ENCODE data around the gene GRWD1.
"Not testable (repeated sequence)": the region's sequence is repeated elsewhere in the genome, so short reads cannot be mapped to it uniquely, and the experiment has no call there.

The GRWD1 gene

DNA sequence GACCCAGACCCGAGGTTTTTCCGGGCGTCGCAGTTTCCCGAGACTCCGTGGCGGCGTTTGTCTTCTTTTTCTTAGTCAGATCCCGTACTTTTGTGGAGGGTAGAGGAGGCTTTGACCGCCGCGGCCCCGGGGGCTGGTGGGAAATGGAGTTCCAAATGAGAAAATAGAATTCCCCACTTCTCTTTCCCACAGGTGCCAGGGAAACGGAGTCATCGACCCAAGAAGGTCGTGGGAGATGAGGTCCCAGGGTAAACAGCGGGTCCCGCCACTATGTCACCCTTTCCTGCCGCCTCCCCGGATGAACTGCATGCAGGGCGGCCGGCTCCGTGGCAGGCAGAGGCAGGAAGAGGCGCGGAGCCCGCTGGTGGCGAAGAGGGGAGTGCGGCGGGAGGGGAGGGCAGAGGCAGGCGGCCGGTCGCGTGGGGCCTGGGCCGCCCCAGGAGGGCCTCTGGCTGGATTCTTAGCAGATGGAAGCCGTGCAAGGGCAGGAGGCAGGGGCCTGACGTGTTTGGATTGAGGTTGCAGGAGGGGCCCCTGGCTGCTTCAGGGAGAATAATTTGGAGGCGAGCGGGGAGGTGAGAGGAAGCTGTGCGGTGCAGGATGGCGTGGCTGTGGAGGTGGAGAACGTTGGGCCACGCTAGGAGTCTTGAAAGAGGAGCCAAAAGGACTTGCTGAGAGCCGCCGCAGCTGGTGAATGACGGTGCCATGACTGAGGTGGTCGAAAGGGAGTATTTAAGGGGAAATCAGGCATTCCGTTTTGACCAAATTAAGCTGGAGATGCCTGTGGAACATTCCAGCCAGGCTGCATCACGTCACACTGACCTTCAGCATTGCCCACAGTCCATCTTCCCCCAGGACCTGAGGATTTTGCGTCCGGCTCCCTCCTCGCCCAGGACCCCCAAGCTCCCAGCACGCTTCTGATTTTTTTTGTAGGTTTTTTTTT, 35.0 kb downstream of the GRWD1 start:
- DNase-seq, result peak; percentile 45 to 60

DNA sequence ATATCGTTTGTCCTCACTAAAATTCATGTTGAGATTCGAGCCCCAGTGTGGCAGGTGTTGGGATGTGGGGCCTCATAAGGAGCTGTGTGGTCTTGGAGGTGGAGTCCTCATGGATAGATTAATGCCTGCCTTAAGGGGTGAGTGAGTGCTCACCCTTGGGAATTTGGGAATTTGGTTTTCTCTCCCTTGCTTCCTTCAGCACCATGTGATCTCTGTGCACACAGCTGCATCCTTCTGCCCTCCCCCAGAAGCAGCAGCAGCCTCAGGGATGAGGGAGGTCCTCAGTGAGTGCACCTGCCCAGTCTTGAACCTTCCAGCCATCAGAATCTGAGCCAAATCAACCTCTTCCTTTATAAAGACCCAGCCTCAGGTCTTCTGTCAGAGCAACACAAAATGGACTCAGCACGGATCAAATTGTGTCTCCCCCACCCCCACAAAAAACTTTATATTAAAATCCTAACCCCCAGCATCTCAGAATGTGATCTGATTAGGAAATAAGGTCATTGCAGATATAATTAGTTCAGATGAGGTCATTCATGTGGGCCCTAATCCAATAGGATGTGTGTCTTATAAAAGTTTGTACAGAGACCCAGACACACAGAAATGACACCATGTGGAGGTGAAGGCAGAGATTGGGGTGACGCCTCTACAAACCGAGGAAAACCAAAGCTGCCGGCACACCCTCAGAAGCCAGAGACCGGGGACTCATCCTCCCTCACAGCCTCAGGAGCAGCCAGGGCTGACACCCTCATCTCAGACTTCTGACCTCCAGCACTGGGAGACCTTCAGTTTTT, 36.3 kb downstream of the GRWD1 start:
- no peak for DNase-seq

DNA sequence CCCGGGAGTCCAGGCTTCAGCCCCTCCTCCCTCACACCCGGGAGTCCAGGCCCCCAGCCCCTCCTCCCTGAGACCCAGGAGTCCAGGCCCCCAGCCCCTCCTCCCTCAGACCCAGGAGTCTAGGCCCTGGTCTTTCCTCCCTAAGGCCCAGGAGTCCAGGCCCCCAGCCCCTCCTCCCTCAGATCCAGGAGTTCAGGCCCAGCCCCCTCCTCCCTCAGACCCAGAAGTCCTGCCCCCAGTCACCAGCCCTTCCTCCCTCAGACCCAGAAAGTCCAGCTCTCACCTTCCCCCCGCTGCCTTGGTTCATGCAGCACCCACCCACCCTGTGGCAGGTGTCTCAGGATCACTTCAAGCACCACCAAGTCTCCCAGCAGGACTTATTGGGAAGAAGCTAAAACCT, 37.5 kb downstream of the GRWD1 start:
- no peak for DNase-seq

DNA sequence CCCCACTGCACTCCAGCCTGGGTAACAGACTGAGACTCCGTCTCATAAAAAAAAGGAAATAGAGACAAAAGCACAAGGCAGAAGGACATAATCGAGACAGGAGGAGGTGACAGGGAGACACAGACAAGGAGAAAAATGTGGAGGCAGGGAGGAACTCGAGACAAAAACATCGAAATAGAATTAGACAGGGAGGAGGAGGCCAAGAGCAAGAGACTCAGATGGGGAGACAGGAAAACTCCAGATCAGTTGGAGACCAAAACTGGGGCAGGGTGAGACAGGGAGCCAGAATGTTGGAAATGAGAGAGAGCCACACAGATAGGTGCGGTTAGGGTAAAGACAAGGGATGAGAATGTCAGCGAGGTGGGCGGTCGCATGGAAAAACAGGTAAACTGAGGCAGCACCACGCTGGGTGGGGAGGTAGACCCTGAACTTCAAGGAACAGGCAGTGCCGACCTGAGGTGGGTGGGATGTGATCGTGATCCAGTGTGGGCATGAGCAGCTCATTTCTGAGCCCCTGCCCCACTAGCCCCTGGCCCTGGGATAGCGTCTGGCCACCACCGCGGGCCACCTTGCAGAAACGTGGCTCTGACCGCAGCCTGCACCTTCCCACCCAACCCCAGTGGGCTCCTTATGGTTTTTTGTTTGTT, 38.6 kb downstream of the GRWD1 start:
- no peak for DNase-seq

DNA sequence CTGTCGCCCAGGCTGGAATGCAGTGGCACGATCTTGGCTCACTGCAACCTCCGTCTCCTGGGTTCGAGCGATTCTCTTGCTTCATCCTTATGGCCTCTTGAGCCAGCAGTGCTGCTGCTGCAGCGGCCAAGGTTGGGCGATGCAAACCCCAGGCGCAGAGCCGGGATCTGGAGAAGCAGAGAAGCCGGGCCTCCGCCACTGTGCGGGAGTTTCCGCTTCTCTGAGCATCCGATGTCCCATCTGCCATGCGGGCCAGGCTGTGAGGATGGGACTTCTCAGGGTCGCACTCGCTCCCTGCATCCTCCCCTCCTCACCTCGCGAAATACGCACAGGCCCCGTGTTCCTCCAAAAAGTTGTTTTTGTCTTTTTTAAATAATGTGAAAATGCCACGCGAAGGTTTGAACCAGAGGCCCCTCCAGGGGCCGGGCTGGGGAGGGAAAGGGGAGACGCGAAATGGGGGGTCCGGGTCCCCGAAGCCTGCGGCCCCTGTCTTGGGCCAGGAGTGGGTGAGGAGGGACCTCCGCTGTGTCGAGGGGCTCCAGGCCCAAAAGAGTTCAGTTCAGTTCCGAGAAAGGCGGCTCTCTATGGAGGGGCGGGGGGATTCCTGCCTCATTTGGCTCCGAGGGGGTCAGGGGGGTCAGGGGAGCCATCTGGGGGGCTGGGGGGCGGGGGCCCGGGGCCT, 39.3 kb downstream of the GRWD1 start:
- DNase-seq, result no peak

DNA sequence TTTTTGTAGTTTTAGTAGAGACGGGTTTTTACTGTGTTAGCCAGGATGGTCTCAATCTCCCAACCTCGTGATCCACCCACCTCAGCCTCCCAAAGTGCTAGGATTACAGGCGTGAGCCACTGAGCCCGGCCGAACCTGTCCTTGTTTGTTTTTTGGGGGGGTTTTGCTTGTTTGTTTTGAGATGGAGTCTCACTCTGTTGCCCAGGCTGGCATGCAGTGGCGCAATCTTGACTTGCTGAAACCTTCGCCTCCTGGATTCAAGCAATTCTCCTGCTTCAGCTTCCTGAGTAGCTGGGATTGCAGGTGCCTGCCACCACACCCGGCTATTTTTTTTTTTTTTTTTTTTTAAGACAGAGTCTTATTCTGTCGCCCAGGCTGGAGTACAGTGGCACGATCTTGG, 40.9 kb downstream of the GRWD1 start:
- DNase-seq, result not testable (repeated sequence)

DNA sequence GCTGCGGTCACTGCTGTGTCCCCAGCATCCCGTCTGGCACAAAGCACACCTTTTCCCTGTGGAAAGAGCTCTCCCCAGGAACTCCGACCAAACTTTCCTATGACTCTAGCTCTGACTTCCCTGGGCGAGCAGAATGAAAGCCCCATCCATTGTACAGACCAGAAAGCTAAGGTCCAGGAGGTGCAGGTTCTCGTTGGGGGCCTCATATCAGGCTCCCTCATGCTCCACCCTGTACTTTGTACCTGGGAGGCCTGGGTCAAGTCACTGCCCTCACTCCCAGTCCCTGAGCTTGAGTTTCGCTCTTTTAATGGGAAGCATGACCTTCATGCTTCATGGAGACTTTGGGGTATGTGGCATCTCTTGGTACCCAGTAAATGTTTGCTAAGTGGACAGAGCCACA, 41.8 kb downstream of the GRWD1 start:
- DNase-seq, result no peak

DNA sequence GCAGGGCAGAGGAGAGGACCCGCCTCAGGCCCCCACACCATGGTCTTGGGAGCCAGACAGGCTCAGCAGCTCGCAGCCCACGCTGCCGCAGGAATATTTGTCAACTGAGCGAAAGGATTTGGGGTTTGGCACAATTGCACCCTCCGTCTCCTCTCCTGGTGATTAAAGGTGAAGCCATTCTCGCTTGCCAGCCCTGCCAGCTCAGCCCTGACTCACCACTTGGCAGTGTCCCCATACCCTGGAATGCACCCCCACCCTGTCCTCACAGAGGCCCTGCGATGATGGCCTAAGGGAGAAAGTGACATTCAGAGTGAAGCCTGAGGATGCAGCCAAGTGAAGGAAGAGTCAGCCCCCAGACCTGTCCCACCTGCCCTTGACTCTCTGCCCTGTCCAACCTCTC, 42.2 kb downstream of the GRWD1 start:
- no peak for DNase-seq

DNA sequence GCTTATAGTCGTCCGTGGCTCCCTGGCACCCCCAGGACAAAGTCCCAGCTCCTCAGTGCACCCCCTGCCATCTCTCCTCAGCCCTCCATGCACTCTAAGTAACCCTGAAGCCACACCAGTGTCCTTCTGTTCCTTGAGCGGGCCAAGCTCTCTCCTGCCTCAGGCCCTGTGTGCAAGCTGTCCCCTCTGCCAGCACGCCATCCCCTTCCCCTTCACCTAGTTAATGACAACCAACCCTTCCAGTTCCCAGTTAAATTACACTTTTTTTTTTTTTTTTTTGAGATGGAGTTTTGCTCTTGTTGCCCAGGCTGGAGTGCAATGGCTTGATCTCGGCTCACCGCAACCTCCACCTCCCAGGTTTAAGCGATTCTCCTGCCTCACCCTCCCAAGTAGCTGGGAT, 42.7 kb downstream of the GRWD1 start:
- not testable (repeated sequence) for DNase-seq

DNA sequence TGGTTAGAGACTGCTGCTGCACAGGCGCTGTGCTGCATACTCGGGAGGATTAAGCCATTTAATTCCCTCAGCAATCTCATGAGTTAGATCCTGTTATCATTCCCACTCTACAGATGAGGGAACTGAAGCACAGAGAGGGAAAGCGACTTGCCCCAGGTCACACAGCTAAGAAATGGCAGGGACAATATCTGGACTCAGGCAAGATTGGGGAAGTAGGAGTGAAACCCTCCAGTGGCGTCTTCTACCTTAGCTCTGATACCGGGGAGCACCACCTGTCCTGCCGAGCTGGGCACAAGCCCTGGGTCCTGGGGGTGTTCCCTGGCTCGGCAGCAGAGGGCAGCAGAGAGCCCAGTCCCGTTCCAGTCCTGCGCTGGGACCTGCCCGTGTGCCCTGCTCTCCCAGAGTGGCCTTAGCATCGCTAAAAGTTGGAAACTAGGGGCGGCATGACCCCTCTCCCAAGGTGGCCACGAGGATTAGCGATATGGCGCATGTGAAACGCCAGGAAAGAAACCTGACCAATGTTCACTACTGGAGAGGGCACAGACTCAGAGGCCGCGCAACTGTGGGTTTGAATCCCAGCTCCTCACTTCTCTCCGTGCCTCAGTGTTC, 43.9 kb downstream of the GRWD1 start:
- DNase-seq, result peak; percentile 77 to 82

DNA sequence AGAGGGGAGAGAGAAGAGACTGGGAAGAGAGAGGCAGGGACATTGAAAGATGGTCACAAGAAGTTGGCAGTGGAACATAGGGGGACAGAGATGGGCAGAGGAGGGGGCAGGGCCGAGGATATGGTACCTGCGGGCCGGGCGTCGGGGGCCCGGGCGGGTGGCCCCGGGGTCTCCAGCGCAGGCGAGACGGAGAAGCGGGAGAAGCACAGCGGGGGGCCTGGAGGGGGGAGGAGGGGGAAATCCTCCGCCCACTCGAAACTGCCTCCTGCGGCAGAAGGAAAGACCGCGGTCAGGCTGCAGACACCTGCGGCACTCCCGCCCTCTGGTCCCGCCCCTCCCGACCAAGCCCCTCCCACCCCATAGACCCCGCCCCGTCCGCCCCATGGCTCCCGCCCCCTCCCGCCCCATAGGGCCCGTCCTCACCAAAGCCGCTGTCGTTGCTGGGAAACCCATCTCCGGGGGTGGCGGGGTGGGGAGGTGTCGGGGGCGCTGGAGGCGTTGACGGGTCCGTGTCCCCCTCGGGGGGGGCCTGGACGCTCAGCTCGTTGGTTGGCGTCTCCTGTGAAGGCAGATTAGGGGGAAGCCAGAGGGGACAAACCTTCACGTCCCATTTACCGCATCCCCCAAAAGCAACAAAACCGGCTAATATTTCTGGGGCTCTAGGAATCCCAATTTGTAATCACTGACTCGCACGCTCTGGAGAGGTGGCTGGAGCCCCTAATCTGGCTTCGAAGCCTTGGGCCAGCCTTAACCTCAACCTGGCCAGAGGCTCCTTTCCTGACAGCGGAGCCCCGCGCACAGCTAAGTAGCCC, 45.4 kb downstream of the GRWD1 start:
- peak; percentile 74 to 78 for DNase-seq

DNA sequence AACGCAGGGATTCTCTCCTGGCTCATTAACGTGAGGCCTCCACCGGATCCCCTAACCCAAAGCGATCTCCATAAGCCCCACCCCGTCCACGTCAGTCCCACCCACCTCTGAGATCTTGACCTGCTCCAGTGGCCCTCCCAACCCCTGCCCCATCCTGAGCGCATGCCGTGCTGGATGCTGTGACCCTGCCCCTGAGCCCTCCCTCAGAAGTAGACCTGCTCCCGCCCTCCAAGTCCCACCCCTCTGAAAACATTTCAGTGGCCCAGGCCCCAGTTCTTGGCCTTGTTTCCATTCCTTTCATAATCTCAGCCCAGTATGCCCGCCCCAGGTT, 46.0 kb downstream of the GRWD1 start:
- no peak for DNase-seq

DNA sequence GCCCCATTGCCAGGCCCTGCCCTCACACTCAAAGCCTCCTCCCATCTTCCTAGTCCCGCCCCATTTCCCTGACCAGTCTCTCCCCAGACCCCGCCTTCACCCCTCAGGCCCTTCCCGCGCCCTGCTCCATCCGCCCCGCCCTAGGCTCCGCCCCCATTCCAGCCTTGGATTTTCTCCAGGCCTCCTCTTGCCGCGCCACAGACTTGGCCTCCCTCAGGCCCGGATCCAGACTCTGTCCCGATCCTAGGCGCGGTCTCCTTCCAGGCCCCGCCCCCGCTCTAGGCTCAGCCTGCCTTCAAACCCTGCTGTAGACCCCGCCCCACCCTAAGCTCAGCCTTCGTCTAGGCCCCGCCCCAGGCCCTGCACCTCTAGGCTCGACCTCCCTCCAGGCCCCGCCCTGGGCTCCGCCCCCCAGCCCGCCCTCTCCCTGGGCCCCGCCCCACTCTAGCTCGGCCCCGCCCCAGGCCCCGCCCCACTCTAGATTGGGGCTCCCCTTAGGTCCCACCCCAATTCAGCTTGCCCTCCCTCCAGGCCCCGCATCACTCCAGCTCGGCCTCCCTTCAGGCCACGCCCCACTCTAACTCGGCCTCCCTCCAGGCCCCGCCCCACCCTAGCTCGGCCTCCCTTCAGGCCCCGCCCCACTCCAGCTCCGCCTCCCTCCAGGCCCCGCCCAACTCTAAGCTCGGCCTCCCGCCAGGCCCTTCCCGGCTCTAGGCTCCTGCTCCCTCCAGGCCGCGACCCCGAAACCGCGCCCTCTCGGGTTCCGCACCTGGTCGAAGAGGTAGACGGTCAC, 47.3 kb downstream of the GRWD1 start:
- DNase-seq, result peak; percentile 85 to 90

DNA sequence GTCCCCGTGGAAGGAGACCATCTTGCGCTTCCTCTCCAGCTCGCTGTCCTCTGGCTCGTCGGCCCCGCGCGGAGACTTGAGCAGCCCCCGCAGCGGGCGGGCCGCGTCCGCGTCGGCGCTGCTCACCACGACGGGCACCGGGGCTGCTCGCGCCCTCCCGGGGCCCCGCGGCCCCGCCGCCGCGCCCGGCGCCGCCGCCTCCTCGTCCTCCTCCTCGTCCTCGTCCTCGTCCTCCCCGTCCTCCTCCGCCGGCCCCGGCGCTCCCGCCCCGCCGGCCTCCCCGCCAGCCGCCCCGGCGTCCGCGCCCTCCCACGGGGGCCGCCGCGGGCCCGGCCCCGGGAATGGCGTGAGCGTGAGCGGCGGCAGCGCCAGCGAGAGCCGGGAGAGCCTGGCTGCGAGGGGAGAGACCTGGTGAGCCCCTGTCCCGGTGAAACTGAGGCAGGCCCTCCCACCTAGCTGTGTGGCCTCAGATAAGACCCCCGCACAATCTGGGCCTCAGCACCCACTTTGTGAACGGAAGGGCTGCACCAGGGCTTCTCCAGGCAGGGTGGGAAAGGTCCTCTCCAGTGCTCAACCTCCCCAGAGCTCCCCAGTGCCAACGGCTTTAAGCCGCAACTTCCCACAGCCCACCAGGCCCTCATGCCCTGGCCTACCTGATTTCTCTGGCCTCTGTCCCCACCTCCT, 48.1 kb downstream of the GRWD1 start:
- no peak for DNase-seq

DNA sequence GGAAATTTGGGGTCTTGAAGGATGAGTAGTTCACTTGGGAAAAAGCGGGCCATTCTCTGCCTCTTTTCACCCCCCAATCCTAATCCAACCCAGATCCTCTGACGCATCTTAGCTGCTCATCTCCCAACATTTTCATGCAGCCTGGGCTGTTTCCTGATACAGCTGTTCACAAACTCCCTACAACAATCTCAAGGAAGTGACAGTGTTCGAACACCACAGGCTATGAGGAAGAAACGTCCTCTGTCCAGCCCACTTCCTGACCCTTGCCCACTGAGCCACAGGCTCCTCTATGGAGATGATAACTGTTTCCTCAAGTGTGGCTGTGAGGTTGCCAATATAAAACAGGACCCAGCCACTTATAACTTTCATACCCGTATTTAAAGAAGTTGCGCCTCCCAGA, 49.6 kb downstream of the GRWD1 start:
- no peak for DNase-seq

DNA sequence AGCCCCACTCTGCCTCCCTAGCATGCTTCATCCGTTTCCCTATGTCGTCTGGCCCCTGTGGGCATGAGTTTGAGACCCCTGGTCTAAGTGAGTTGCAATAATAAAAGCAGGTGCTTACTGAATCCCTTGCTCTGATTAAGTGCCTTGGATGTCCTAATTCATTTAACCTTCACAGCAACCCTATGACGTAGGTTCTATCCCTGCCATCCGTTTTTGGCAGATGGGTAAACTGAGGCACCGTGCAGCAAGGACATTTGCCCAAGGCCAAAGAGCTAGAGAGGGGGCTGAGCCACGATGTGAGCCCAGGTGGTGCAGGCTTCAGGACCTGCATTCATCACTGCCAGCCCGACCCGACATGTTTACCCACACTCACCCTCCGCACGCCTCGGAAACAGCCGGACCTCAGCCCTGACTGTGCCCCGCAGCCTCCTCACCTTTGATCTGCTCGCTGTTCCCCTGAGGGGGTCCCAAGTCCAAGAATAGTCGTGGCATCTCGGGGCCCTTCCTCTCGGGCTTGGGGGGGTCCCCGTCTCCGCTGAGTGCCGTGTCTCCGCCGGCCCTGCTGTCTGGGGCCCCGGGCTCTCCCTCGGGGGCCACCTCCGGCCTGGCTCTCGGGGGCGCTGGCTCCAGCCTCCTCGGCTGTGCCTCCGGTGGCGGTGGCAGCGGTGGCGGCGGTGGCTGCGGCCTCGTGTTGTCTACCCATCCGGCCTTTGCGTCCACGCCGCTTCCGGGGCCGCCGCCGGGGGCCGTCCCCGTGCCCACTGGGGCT, 51.4 kb downstream of the GRWD1 start:
- DNase-seq, result no peak

DNA sequence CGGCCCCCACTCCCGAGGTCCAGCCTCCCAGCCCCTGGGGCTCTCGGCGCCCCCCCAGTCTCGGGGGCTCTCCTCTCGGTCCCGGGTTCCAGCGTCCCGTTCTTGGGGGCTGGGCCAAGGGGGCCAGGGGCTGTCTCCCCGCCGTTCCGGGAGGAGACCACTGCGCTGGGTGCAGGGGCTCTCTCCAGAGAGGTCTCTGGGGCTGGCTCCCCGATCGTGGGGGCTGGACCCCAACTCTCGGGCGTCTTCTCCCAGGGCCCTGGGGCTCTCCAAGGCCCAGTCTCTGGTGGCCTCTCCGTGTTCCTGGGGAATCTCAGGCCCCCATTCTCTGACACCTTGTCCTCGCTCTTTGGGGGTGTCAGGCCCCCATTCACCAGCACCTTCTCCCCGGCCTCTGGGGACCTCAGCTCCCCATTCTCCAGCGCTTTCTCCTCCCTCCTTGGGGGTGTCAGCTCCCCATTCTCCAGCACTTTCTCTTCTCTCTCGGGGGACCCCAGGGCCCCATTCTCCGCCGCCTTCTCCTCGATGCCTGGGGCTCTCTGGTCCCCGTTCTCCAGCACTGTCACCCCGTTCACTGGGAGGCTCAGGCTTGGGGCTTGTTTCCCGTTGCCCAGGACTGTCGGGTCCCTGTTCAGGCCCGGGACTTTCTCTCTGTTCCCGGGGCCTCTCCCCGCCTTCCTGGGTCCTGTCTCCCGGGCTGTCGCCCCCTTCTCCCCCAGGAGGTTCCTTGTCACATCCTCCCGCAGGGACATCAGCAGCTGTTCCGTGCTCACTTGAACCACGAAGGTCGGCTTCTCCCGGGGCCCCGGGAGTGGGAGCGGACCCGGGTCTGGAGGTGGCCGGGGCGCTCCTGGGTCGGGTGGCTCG, 52.2 kb downstream of the GRWD1 start:
- DNase-seq, result no peak

DNA sequence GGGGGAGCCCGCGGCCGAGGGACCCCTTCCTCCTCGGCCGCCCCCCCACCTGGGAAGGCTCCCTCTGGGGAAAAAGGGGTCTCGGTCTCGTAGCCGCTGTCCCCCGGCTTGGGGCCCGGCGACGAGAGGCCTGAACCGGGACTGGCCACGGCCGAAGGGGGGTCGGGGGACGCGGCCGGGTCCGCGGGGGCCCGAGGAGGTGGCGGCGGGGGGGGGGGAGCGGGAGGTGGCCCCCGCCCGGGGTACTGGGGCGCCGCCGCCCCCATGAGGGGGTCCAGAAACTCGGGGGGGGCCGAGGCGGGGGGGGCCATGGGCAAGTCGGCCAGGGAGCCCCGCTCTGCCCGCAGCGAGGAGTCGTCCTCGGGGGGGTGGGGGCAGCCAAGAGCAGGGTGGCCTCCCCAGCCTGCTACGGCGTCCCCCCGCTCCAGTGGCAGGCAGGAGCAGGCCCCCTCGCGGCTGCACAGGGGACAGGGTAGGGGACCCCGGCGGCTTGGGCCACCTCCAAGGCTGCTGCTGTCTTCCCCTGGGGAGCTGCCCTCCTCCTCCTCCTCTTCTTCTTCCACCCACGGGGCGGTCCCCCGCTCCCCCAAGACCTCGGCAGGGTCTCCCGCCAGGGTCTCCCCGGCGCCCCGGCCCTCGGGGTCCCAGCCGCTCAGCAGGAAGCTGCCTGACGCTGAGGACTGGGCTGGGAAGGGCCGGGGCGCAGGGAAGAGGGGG, 53.0 kb downstream of the GRWD1 start:
- no peak for DNase-seq
